ENCODE data around the gene SLC17A7. TPM values are rescaled to one million over a fixed set of nuclear protein-coding genes. Genes with fewer than 3 reads are reported as not detected.

The SLC17A7 gene
- polyA plus RNA-seq, 10 donors, result 0.45 to 2.0 (median 1.1) TPM

DNA sequence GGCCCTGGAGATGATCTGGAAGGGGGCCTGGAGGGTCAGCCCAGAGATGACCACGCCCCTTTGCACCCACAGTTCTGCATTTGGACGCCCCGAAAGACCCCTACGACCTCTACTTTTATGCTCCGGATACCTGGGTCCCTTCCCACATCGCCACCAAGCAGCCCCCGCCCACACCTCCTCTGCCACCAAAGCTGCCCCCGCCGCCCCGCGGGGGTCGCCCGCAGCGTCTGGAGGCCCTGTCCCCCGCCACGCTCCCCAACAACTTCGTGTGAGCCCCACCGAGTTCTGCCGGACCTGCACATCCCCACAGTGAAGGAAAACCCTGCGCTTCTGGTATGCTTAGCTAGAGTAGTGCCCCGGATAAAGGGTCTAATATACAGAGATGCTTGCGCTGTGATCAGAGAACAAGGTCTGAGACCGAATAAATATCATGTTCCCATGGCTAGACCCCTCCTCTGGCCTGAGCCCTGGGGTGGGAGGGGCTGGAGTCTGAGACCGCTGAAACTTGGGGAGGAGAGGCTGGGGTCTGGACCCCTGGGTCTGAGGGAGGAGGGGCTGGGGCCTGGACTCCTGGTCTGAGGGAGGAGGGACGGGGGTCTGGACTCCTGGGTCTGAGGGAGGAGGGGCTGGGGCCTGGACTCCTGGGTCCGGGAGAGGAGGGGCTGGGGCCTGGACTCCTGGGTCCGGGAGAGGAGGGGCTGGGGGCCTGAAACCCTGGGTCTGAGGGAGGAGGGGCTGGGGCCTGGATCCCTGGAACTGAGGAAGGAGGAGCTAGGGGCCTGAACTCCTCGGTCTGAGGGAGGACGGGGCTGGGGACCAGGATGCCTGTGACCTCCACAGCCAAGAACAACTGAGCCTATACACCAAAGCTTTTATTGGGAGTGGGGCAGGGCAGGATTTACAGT is 12.5 kb downstream of the SLC17A7 start:
- no peak for DNase-seq

DNA sequence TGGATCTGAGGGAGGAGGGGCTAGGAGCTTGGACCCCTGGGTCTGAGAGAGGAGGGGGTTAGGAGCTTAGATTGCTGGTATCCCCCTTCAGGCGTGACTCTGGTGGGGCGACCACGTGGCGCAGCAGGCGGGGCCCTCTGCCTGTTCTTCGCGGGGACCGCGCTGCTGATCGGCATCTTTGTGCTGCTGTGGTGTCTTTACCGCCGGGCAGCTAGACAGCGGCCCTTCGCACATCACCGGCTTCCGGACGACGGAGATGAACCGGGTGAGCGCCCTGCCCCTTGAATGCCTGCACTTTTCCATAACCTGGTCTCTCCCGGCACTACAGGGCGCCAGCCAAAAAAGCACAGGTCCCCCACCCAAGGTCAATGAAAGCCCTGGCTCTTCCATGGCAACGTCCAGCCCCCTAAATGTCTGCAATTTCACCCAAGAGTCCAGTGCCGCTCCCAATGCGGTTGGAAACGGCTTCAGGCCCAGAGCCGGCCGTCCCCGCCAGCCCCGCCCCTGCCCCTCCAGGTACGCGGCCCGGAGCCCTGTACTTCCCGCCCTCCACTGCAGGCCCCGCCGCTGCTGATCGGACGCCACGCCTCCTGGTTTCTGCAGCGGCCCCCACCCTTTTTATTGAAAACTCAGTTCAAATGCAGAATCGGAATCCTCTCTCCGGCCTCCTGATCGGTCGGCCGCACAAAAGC is 13.3 kb downstream of the SLC17A7 start:
- no peak for DNase-seq

DNA sequence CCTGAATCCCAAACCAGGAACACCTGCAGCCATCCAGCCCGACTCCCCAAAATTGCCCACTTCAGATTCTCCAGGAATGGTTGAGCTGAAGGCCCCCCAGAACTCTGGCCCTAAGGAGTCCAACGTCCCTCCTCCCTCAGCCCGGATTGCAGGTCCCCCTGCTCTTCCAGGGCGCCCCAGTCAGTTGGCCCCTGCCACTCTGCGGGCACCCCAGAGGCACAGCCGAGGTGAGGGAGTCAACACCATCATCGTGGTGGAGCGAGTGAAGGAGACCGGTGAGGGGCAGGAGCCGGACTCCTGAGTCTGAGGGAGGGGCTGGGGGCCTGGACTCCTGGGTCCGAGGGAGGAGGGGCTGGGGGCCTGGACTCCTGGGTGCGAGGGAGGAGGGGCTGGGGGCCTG is 14.0 kb downstream of the SLC17A7 start:
- no peak for DNase-seq

DNA sequence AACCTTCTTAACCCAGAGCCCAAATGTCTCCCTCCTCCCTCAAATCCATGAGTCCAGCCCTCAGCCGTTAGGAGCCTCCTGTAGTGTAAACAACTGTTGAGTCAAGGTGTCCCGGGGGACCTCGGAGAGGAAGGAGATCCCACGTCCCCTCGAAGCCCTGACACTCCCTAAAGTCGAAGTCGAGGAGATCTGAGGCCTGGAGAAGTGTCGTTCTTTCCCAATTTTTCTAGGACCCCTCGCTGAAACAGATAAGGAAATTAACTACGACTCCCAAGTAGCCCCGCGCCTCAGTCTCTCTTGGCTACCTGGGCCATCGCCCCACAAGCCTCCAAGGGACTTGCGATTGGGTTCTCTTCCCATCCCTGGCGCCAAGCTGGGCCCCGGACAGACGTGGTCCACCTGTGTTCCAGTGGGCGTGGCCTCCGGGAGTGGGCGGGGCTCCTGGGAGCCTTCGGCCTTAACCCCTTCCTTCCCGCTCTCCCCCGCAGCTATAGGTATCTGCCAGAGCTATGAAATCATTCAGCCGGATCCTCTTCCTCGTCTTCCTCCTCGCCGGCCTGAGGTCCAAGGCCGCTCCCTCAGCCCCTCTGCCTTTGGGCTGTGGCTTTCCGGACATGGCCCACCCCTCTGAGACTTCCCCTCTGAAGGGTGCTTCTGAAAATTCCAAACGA is 15.3 kb downstream of the SLC17A7 start:
- no peak for DNase-seq

DNA sequence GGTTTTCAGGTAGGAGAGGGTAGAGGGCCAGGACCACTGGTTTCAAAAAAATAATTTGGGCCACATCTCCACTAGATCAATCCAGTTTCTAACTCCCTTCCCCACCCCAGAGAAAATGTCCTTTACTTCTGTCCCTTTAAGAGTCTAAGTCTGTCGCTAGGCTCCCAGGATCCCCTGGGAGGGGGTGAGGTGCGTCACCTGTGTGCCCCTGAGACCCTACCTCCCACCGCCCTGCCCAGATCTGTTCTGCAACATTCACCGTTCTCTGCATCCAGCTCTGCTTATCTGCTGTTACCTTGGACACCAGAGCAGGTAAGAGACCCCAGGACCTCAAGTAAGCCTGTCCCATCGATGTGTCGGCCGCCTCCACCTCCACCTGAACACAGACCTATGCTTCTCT is 16.1 kb downstream of the SLC17A7 start, which contains the start of gene GFY:
TSS of gene GFY (plus strand) at position 211 of the 400 bp plus-strand sequence. CDS start 1,043 bp downstream, outside the sequence.
- no peak for DNase-seq

DNA sequence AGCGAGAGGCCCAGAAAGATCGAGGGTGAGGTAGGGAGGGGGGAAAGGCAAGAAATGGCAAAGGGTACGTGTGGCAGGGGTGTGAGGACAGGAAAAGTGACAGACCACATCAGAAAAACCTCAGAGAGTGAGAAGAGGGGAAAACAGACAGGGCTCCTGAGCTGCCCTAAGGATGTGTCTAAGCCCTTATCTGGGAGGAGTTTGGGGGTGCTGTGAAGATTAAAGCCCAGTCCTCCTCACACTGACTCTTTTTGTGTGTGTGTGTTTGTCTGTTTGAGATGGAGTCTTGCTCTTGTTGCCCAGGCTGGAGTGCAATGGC is 17.4 kb downstream of the SLC17A7 start:
- no peak for DNase-seq

DNA sequence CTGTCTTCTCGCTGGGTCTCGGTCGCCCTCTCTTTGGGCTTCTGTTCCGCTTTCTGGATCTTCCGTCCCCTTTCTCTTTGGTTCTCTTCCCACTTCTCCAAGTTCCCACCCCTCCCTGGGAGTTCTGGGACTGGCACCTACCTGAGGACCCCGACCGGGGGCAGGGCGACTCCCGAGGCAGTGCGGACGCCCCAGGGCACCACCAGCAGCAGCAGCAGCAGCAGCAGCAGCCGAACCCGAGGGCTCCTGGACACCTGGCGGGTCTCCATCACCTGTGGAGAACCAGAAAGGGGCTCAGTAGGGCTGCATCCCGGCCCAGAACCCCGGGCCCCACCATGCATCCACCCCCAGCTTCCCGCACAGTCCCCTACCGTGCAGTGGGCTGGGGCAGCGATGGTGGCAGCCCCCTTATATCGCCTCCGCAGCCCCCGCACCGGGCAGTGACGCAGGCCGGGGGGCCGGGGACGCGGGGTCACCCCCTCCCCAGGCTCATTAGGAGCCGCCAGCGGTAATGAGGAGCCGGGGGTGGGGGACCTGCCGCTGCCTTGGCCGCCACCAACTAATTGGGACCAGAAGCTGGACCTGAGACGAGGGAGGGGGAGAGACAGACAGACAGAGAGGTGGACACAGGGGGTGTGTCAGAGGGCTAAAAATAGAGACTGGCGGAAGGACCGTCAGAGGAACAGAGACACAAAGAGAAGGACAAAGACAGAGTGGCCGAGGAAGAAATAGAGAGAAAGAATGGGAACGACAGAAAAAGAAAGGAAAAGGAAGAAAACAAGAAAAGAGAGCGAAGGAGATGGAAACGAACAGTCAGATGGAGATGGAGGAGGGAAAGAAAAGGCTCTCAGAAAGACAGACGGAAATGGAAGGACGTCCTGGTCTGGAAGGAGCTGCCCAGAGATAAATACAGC is 18.0 kb downstream of the SLC17A7 start, which contains the start of gene PTH2:
TSS of gene PTH2 (minus strand) at position 371 of the 914 bp plus-strand sequence. CDS start at position 269, 102 bp downstream.
- no peak for DNase-seq

DNA sequence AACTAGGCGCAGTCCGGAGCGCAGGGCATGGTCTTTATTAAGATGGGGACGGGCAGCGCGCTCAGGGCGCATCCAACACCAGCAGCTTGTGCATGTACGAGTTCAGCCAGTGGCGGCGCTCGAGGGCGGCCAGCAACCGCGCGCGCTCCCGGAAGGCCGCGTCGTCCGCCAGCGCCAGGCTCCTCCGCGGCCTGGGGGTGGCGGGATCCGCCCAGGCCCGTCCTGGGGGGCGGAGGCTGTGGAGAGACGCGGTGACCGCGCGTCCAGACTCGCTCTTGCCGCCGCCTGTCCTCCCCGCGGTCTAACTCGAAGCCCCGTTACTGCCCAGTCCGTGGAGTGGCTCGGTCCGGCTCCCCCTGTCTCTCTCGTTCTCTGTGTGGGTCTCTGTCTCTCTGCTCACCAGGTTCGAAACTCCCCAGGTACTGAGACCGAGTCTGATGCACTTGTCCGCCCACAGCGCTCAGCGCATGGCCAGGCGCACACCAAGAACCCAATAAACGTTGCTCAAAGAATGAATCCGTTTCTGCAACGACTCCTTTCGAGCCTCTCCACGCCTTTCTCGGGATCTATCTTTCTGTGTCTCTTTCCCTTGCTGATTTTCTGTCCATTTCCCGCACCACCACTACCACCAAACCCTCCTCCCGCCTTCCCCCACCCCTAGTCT is 18.8 kb downstream of the SLC17A7 start:
- peak in 1 of 3 donors; percentile 59 for DNase-seq

DNA sequence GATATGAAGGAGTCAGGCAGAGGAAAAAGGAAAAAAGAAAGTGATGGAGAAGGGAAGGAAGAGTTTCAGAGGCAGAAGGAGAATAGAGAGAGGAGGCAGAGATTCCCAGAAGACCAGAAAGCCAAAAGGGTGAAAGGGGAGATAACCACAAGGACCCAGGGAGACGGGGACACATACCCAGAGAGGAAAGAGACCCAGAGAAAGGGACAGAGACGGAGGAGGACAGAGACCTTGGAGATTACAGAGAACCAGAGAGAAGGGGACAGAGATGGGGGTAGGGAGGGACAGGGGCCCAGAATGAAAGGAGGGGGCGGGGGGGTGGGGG is 19.5 kb downstream of the SLC17A7 start:
- no peak for DNase-seq

DNA sequence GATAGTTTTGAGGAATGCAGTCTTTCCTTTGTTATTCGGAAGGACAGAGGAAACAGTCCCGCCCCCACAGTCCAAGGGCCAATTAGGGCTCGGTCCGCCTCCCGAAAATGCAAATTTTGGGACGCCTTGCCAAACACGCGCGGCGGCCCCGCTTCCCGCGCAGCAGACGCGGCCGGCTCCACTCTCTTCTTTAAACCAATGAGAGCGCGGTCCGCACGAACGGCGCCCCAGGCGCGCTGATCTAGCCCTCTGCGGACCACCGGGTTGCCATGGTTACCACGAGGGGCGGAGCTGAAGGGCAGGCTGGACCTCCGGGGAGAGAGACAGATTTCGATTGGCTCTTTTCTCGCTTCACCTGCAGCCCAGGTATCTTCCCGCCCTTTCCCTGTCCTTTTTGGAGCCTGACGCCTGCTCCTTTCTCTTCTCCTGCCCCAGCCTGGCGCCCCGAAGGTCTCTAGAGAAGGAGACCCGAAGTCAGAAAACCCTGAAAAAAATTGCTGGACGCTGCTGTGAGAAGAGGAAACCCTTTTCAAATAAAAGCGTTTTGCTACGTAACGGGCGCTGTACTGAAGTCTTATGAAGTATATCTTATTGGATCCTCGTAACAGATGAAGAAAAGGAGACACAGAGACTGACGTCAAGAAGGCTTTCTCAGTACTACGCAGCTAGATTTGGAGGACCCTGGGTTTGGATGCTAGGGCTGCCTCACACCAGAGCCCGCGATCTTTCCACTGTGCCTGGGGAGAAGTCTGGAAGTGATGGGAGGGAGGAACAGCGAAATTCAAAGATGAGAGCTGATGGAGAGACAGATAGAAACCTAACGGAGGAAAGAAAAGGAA is 20.1 kb downstream of the SLC17A7 start:
- peak in 2 of 3 donors; percentile 69 to 84 for DNase-seq

DNA sequence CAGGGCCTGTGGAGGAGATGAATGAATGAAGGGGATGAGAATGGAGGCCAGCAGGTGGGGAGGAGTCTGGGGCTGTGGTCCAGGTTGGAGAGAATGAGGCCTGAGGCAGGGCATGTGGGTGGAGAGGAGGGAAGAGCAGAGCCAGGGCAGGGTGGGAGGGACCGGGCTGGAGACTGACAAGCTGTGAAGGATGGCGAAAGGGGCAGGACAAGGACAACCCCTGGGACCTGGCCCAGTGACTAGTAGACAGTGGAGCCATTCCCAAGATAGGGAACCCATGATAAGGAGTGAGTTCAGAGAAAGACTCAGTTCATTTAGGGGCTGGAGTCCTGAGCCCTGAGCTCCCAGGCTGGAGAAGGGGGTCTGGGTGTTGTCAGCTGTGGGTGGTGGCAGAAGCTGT is 21.1 kb downstream of the SLC17A7 start:
- no peak for DNase-seq

DNA sequence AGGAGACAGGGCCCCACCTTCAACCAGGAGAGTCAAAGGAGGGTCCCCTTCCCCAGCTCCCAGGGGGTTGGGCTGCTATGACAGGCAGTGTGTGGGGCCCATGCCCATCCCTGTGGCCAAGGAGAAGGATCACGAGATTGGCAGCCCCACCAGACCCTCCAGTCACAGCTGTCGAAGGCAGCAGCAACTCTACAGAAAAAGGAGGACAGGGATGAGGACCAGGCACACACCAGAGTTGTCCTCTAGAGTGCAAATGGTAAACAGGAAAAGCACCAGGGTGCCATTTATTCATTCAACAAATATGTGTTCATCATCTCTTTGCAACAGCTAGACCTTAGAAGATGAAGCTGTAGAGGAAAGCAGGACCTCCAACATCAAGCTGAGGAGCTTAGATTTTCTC is 22.2 kb downstream of the SLC17A7 start:
- DNase-seq, result no peak

DNA sequence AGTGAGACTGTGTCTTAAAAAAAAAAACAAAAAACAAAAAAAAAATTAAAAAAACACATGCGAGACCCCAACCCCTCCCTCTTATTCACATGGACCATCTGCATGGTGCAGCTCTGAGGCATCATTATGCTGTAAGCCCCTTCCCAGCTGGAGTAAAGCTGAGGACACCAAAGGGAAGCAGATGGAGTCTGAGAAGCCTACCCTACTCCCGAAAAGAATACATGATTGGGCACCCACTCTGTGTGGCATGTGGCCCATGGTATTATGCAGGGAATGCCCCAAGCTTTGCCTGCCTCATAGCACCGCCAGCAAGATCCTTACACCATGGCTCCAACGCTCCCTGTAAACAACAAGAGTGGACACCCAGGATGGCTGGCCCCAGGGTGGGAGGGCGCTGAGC is 22.8 kb downstream of the SLC17A7 start:
- DNase-seq, result no peak

DNA sequence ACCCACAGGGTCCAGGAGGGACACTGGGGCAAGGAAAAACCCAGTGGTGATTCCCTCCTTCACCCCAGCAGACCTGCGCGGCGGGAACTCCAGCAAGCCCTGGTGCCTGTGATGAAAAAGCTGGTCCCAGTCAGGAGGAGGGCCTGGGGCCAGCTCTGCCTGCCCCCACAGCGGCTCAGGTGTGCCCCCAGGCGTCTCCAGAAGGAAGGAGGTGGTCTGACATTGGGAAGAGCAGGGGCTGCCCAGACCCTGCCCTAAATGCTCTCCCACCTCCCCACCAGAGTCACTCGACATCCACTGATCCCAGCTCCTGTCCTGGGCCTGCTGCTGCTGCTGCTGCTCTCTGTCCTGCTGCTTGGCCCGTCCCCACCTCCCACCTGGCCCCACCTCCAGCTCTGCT is 24.2 kb downstream of the SLC17A7 start:
- DNase-seq, result no peak

DNA sequence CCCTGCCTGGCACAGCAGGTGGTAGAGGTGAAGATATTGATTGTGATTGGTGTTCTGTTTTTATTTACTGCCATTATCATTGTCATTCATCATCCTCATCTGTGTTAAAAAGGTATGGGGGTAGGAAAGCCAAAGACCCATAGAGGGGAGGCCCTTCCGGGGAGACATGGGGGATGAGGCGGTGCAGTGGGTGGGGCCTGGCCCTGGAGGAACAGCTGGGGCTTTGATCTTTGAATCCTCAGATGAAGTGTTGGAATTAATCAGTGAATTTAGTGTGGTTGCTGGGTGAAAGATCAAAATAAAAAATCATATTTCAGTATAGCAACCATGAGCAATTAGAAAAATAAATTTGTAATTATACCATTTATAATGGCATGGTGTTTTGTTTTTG is 25.5 kb downstream of the SLC17A7 start:
- no peak for DNase-seq

DNA sequence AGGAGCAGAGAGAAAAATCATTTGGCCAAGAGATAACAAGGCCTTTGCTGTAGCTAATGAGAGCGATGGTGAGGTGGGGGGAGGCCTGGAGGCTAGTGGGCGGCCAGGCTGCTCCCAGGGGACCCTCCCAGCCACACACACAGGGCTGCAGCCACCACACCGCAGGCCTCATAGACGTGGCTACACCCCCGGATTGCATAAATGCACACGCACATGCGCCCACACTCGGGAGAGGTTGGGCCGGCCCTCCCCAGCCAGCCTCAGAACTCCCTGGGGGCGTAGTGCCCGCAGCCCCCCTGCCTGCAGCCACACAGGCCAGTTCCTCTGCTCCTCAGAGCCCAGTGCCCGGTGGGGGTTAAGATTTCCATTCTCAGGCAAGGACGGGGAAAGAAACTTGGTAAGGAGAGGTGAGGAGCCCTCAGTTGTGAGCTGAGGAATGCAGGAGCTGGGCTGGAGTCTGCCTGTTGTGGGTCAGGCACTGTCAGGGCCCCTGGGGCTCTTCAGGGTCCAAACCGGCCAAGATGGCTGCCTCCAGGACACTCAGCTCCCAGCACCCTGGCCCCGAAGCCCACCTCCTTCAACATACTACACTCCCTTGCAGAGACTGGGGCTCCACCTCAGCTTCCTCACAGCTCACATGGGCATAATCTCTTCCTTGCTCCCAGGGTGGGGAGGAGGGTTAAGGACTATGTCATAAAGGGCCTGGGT is 26.1 kb downstream of the SLC17A7 start:
- no peak for DNase-seq

DNA sequence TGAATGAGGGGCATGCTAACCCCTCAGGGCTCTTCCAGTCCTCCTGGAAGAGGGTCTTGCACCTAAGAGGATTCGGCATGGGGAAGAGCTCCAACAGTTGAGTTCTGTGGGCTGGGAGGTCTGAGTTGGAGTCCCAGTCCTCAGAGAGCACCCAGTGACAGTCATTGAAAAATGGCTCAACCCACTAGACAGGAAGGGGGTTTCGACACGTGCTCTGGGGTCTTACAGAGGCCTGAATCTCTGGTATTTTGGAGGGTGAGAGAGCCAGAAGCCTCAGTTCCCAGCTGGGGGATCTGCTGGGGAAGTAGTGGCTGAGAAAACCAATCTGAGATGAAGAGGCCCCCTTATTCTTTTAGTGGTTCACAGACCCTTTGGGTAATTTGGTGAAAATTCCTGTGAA is 27.1 kb downstream of the SLC17A7 start:
- no peak for DNase-seq

DNA sequence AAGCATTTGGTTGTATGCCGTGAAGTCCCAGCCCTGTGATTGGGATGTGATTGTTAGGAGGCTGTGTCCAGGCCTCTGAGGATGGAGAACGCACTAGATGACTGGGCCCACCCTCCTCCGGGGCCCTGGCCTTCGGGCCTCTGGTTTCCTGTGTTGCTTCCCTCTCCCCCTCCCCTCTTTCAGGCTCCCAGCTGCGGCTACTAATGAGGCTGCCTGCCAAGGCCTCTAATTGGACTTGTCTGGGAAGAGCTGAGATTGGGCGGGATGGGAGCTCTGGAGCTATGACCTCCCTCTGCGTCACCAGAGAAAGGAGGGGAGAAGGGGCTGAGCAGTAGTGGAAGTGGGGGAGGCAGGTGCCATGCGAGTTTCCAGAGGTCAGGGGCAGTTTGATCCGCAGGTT is 28.0 kb downstream of the SLC17A7 start:
- DNase-seq, result peak in 2 of 3 donors; percentile 40 to 82

DNA sequence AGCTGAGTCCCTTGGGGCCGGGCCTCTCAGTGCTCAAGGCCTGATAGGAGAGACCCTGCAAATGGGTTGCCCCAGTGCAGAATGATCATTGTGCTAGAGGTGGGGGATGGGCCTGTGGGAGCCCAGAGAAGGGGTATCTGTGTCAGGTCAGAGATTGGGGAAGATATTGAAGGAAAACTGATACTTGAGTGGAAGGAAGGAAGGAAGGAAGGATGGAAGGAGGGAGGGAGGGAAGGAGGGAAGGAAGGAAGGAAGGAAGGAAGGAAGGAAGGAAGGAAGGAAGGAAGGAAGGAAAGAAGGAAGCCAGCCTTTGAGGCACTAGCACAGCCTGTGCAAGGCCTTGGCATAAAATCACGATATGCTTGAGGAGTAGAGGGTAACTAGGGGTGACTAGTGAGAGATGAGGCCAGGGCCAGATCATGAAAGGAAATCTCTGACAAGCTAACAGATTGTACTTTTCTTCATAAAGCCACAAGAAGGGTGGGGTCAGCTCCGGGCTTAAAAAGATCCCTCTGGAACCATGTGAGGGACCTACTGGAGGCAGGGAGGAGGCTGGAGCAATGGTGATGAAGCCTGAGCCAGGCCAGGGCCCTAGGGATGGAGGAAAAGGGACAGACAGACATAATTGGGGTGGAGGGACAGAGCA is 29.5 kb downstream of the SLC17A7 start:
- no peak for DNase-seq

Data from muscle of back (tissue), 11 donors.